Inflammatory macrophage treated with lipopolysaccharide for 4 hours (primary cell): Measurements from ENCODE around the gene CMIP.

ENCODE experiments used
- DNase-seq: peaks from one replicate; pipeline ENCODE4 v3.0.0-alpha.2; 2020

Gene CMIP

DNA sequence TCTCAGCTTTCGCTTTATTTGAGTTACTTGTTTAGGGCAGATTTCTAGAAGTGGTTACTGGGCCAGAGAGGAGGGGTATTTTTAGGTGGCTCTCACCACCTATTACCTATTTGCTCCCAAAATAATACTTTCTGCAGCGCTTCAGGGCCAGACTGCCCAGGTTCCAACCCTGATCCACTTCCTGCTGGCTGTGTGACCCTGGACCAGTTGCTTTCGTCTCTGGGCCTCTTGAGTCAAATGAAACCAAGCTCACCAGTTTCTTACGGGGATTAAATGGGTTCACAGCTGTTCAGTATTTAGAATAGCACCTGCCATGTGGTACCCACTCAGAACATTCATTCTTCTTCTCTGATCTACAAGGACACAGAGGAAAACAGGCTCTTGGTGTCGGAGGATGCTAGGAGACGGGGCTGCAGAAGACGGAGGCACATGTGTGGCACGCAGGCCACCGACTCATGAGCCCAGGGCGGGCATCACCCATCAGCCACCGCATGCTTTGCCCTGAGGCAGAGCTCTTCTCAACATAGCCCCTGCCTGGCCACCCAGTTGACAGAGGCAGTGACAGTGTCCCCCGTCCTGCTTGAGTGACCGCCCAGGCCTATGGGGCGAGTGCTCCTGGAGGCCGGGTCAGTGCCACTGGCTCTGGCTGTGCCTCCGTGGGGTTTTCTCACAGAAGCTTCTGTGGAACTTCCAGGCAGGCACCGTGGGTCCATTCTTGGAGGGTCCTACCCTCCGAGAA lies 185.5 kb downstream of the CMIP start:
- no peak for DNase-seq

DNA sequence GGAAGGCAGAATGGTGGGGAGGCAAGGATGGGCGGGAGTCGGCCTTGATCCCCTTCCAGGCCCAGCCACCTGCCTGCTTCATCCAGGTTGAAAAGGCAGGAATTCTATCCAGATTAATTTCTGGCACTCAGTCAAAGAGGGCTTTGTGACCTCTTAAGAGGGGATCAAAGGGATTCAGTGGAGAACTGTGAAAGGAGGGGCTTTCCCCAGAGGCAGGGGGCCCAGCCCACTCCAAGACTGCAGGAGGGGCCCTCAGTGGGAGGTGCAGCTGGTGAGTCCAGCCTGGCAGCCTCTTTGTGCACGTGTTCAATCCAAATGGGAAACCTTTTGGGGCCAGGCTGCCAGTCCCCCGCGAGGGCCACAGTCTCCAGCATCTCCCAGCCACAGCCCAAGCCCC lies 186.0 kb downstream of the CMIP start:
- no peak for DNase-seq

DNA sequence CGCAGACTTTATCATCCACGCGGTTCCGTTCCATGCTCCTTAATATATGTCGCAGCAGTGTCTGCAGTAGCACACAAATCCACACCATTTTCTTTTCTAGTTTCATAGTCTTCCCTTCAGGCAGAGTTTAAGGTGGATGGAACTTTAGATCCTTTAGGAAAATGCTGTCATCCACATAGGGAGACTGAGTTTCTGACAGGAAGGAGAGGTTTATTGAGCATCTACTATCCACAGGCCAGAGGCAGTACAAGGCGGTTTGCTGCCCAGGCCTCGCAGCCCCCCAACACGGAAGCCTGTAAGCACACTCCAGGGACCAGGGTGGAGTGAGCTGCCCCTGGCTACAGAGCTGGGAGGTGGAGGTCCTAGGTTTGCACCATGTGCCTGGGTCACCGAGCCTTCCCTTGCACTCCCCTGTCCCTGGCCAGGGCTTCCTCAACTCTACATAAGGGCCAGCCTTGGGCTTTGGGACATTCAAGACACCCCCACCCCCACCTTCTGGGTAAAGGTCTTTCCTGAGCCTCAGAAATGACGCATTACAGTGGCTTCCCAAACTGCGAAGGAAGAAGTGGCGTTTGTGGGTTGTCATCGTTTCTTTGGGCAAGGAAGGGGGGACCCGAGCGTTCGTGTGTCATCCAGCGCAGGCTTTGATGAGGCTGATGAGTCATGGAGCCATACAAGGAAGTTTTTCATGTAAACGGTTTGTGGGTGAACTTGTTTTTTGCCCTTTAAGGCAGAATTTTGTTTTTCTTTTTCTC lies 188.0 kb downstream of the CMIP start:
- DNase-seq = peak; percentile 90

DNA sequence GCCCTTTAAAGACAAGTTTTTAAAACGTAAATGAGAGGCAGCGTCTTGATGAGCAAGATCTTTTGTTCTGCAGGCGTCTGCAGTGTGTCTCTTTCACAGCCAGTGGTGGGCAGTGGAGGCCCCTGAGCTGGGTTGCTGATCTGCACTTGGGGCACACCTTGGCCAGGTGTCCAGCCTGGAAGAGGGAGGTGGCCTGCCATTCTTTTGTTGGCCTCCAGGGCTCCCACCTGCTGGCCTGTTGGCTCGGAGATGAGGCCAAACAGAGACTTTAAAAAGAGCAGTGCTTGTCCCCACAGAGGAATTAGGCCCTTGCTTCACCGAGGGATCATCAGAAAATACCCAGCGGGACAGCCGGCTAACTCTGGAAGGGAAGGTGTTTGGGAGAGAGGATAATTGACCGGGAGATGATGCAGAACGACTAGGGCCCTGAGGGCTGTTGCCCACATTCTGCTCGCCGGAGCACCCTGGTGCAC lies 188.6 kb downstream of the CMIP start:
- DNase-seq = no peak

DNA sequence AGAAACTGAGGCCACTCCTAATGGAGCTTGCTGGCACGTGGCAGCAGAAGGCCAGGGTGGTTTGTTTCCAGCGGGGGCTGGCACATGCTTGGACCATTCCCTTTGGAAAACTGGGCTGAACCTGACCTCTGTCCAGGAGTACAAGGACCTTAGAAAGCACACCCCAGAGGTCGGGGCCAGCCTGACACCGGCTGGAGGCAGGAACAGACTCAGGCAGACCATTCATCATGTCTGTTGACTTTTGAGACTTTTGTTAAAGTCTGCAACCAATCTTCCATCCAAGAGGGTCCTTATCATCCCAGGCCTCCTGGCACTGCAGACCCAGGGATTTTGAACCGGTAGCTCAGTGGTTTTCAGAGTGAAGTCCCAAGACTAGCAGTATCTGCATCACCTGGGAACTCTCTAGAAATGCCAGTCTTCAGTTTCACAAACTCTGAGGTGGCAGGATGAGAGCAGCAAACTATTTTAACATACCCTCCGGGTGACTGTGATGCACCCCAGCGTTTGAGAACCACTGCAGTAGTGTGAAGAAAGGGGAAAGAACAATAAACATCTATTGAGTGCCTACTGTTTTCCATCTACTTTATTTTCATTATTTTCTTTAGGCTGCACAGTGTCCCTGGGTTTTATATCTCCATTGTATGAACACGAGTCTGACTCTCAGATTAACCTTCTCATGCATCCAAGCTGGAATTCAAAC lies 189.2 kb downstream of the CMIP start:
- no peak for DNase-seq

DNA sequence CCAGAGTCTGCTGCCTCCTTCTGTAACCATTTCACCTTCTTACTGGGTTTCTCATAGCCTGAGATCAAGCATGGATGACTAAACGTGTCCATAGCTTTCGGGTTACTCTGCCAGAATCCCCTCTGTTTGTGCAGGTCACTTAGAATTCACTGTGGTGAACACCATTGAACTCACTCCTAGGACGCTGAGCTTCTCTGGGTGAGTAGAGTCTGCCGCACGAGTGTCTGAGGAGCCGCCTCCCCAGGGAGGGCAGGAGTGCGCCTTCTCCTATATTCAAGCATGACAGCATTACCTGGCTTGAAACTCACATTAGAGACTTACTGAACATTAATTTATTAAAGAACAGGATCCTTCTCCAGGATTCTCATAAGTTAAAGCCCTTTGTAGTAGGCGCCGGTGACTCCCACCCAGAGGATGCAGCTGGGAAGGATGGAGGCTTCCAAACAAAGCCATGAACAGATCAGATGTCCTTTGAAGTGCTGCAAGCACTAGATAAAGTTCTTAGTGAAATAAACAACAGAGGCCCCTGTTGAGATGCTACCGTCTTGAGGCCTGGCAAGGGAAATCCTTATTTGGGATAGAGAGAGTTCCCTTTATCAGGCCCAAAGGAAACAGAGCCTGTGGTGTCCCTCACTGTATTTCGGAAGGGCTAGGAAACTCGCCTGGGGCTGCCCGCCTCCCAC lies 189.9 kb downstream of the CMIP start:
- no peak for DNase-seq

DNA sequence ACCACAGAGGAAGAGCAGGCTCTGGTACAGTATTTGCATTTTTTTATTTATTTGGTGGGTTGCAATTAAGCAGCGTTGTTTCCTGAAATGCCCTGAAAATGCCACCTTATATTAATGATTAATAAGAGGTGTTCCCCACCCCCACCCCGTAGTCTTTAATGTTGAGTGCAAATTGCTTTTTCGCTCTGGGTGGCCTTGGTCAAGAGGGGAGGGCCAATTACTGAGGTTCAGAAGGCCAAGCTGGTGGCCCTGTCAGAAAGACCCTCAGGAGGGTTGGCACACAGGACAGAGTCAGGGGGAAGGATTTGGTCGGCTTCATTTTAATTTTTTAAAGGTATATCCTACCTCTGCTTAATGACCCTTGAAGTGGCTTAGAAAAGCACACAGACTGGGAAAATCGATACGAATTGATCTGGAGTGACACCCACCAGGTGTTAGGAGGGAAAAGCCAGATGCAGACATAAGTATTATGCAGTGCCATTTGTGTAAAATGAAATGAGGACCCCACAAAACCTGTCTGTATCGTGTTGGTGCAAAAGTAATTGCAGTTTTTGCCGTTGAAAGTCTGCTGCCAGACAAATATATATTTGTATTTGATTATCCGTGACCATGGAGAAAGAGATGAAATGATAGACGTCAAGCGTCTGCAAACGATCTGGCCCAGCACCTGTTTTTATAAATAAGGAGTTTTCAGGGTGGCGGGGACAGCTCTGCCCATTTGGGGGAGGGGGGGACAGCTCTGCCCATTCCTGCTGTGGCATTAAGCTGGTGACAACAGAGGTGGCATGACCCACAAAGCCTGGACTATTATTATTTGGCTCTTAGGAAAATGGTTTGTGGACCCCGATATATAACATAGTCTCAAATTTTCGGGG lies 190.7 kb downstream of the CMIP start:
- DNase-seq = no peak

DNA sequence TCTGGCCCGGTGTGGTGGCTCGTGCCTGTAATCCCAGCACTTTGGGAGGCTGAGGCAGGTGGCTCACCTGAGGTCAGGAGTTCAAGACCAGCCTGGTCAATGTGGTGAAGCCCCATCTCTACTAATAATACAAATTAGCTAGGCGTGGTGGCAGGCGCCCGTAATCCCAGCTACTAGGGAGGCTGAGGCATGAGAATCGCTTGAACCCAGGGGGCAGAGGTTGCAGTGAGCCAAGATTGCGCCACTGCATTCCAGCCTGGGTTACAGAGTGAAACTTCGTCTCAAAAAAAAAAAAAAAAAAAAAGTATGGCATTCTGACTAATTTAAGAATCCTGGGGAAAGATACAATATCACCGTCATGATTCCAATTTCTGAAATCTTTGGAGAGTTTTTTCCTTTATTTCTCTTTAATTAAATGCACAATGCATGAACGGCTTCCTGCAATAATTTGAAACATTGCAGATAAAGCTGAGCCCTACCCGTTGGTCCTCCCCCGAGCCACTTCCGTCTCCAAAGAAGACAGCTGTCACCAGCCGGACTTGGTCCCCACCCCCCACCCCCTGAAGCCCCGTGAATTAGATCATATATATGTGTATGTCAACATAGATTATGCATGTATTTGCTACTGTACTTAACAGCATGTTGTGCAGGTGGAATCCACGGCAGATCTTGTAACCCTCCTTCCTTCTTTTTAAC lies 191.8 kb downstream of the CMIP start:
- DNase-seq = peak; percentile 45

DNA sequence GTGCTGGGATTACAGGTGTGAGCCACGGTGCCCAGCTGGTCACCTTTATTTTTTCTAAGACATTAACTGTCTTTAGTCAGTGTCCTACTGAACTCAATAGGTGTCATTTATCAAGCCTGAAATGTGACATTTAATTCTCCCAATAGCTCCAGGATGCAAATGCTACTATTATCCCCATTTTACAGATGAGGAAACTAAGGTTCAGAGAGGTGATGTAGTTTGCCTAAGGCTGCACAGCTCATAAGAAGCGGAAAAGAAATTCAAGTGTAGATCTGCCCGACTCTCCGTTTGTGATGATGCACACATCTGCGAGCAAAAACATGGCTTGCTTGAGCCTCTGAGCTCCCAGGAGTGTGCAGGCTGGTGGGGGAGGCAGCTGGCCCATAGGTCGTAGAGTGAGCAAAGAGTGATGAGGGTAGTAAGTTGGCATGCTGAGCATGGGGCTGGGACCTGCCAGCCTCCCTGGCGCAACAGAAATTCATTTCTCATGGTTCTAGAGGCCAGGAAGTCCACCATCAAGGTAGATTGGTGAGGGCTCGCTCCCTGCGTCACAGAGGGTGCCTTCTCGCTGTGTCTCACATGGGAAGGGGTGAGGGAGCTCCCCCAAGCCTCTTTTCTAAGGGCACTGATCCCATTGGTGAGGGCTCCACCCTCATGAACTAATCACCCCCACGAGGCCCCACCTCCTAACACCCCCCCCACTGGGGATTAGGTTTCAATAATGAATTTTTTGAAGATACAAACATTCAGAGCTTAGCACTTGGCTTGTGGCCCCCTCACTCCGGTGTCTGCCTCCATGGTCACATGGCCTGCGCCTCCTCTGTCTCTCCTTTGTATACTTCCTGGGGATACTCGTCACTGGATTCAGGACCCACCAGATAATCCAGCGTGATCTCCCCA lies 193.0 kb downstream of the CMIP start:
- no peak for DNase-seq

DNA sequence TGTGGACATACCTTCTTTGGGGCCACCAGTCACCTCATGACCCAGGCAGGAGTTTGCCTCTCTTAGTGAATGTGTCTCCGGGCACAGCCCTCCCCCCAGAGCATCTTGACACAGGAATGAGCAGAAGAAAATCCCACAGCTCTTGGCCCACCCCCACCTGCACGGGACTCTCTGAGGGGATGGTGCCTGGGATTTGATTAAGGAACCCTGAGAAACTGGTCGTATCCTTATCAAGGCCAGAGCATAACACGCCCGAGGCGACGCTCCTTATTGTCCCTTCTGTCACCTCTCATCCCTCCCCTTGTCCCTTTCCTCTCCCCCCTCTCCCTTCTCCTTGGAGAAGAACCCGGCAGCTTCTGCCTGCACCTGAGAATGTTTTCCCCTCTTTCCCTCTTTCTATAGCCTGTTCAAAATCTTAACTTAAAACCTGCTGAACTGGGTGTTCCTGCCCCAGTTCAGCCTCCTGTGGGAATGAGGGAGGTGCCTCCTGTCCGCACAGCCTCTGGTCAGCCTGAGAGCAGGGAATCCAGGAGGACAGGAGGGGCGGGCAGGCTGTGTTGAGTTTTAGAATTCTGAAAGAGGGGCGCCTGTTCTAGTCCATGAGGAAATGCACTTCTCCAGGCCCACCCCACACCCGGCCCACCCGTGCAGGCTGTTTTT lies 193.8 kb downstream of the CMIP start:
- DNase-seq = no peak

DNA sequence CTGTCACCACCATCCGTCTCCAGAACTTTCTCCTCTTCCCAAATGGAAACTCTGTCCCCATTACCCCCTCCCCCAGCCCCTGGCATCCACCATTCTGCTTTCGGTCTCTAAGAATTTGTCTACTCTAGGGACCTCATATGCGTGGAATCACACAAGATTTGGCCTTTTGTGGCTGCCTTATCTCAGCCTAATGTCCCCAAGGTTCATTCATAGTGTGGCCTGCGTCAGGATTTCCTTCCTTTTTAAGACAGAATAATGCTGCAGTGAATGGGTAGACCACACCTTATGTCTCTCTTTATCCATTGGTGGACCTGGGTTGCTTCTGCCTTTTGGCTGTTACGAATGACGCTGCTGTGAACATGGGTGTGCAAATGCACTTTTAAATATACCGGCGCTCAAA lies 194.7 kb downstream of the CMIP start:
- DNase-seq = no peak

DNA sequence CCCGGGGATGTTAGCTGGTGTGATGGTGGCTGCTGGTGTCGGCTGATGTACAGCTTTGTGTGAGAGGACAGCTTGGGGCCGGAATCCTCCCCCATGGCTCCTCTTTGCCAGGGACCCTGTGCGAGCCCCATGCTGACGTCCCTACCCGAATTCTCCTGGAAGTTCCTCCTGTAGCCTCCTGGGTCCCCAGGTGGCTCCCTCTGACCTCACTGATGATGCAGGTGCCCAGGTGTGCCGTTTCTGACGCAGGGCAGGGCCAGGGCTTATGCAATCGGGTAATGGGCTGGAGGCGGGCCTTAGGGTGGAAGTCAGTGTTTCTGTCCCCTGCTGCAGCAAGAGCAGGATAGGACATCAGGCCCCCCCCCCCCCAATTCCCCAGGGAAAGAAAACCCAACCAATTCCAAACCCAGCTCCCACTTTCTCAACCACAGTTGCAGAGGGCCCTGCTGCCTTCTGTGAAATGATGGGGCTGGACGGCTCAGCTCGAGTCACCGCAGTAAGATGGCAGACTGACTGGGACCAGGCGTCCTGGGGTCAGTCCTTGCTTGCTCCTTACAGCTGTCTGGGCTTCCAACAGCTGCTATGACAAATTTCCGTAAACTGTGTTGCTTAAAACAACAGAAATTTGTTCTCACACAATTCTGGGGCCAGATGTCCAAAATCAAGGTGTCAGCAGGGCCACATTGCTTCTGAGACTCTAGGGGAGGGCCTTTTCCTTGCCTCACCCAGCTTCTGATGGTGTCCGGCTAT lies 195.5 kb downstream of the CMIP start:
- DNase-seq = no peak

DNA sequence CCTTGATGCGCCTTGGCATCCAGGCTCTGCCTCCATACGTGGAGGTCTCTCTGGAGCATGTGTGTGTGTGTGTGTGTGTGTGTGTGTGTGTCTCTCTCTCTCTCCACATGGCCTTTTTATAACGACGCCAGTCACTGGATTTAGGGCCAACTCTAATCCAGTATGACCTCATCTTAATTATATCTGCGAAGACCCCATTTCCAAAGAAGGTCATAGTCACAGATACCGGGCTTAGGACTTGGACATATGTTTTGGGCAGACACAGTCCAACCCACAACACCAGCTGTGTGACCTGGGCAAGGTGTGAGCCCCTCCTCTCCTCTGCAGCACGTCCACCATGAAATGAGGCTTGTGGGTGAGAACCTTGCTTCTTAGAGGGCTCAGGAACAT lies 196.1 kb downstream of the CMIP start:
- DNase-seq = no peak

DNA sequence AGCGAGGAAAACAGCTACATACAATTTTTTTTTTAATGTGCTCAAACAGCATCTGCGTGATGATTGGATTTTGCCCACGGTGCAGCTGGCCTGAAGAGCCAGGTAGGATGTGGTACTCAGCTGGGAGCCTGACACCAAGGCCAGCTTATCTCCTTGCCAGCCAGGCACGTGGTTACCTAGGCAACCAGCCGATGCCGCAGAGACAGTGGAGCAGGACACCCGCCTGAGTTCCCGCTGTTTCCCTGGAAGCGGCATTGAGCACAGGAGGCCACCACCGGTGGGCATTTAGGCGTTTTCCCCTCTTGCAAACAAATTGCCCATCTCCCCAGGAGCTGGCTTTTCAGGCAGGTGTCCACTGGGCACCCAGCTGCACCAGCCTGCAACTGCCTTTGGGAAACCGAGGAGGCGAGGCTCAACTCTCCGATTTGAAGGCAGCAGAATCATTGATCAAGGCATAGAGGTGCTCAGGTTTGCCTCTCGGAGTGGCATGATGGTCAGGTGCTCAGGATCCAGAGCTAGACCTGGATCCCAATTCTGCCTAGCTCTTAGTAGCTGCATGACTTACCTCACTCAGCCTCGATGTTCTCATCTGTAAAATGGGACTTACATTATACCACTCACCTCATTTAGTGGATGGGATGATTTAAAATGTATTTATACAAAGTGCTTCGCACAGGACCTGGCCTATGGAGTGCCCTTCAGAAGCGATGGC lies 196.9 kb downstream of the CMIP start:
- DNase-seq = no peak

DNA sequence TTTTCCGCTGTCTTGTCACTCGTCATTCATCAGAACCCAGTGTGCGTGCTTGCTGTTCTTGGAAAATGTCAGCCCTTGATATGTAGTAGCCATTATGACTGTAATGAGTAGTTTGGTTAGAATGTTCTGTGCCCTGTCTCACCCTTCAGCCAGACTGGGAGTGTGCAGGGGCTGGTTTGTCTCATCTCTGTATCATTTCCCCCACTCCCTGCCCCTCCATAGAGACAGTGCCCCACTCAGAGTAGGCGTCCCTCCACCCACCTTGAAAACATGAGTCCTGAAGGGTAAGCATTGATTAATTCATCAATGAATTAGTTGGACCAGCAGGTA lies 197.5 kb downstream of the CMIP start:
- no peak for DNase-seq

DNA sequence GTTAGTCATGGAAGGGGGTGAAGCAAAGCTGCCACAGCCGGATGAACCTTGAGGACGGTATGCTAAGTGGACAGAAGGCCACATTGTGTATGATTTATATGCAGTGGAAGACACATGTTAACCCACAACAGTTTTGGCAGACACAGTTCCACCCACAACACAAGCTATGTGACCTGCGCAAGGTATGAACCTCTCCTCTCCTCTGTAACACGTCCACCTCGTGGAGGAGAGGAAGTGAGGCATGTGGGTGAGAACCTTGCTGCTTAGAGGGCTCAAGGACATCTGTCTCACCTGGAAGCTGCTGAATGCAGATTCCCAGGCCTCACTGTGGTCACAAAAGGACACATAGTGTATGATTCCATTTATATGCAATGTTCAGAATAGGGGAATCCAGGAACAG lies 198.3 kb downstream of the CMIP start:
- DNase-seq = no peak

DNA sequence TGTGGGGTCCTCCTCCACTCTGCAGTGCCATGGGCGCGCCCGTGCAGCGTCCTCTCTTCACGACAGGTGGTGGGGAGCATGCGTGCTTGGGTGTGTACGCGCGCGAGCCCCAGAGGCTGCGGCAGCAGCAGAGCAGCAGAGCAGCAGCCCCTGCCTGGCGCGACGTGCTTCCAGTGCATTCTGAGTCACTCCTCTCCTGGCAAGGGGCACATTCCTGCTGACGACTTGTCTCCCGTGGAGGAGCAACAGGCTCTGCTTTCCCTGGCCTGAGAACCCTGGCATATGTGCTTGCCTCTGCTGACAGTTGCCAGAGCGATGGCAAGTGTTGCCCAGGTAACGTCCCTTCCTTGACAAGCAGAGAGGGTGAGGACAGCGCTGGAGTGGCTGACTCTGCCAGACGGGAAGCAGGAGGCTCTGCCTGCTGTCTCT lies 200.7 kb downstream of the CMIP start:
- no peak for DNase-seq

DNA sequence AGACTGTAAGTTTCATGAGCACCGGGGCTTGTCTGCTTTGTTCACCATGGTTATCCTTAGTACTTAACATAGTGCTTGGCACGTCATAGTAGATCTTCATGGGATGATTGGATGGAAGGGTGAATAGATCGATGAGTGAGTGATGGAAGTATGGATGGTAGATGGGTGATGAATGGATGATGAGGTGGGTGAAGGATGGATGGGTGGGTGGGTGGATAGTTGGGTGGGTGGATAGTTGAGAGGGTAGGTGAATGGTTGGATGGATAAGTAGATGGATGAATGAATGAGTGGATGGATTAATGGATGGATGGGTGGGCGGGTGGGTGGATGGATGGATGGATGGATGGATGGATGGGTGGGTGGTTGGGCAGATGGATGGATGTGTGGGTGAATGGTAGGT lies 201.3 kb downstream of the CMIP start:
- no peak for DNase-seq

DNA sequence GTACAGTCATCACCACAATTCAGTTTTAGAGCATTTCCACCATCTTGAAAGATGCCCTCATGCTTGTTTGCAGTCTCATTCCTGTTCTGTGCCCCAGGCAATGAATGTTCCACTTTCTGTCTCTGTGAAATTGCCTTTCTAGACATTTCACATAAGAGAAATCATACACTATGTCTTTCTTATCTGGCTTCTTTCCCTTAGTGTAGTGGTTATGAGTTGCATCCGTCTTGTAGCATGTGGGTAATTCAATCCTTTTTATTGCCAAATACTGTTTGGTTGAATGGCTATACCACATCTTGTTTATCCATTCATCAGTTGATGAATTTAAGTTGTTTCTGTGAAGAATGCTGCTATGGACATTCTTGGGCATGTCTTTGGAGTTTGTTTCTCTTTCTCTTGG lies 202.0 kb downstream of the CMIP start:
- no peak for DNase-seq
